Keratinocyte (primary cell): ENCODE measurements around the gene VAC14. TPM values are rescaled to one million over a fixed set of nuclear protein-coding genes. Genes with fewer than 3 reads are reported as not detected.

Source experiments
- DNase-seq: peaks from one replicate; pipeline ENCODE4 v3.0.0-alpha.2; 2011; ENCODE audit warnings: low read depth, missing footprints, low spot score
- FAIRE-seq: peaks from 2 replicates; lab custom pipeline; 2011; peaks lifted over from hg19 to GRCh38; lab: Jason Lieb, UNC
- H2AFZ ChIP-seq: 2 replicates; pipeline ENCODE4 v1.6.0; 2012; ENCODE audit warnings: low read length, control low read depth, inconsistent platforms; ENCODE audit not compliant: control insufficient read depth
- H3K27ac ChIP-seq: 2 replicates; pipeline ENCODE4 v1.5.1; 2011; ENCODE audit warnings: low read length; ENCODE audit not compliant: control insufficient read depth, insufficient read depth
- H3K27me3 ChIP-seq: 3 replicates; pipeline ENCODE4 v1.6.0; 2011; ENCODE audit warnings: low read length; ENCODE audit not compliant: control insufficient read depth, insufficient read depth; ENCODE audit errors: extremely low read depth
- H3K36me3 ChIP-seq, 2 experiments: 2 replicates in 1 of 2; 3 replicates in 1 of 2; pipeline ENCODE4 v1.5.1; 2011; ENCODE audit warnings: low read length in 2 of 2, mild to moderate bottlenecking in 1 of 2; ENCODE audit not compliant: control insufficient read depth in 2 of 2, insufficient read depth in 2 of 2; ENCODE audit errors: extremely low read depth in 1 of 2
- H3K4me1 ChIP-seq: 3 replicates; pipeline ENCODE4 v1.5.1; 2011; ENCODE audit warnings: low read length; ENCODE audit not compliant: control insufficient read depth, insufficient read depth; ENCODE audit errors: extremely low read depth
- H3K4me2 ChIP-seq: 3 replicates; pipeline ENCODE4 v1.6.0; 2011; ENCODE audit warnings: low read depth, low read length; ENCODE audit not compliant: control insufficient read depth, insufficient read depth; ENCODE audit errors: extremely low read depth
- H3K4me3 ChIP-seq, 3 experiments: fragments of 200-600 bp in 1 of 3; sonication (generic) in 1 of 3; 2 replicates in 2 of 3; 3 replicates in 1 of 3; pipeline ENCODE4 v1.5.1; 2011 to 2016; ENCODE audit warnings: low read length in 3 of 3, mild to moderate bottlenecking in 3 of 3, control low read depth in 2 of 3, inconsistent platforms in 1 of 3, low read depth in 1 of 3, mixed read lengths in 1 of 3, mixed run types in 1 of 3, moderate library complexity in 1 of 3; ENCODE audit not compliant: control insufficient read depth in 2 of 3, insufficient read depth in 2 of 3; ENCODE audit errors: extremely low read depth in 1 of 3
- H3K79me2 ChIP-seq: 2 replicates; pipeline ENCODE4 v1.6.0; 2012; ENCODE audit warnings: low read length; ENCODE audit not compliant: control insufficient read depth, insufficient read depth
- H3K9ac ChIP-seq: 3 replicates; pipeline ENCODE4 v1.6.0; 2011; ENCODE audit warnings: low read length; ENCODE audit not compliant: control insufficient read depth, insufficient read depth; ENCODE audit errors: extremely low read depth
- H3K9me1 ChIP-seq: 3 replicates; pipeline ENCODE4 v1.6.0; 2011; ENCODE audit warnings: low read length; ENCODE audit not compliant: control insufficient read depth, insufficient read depth; ENCODE audit errors: extremely low read depth
- H3K9me3 ChIP-seq: 2 replicates; pipeline ENCODE4 v1.5.1; 2012; ENCODE audit warnings: low read depth, low read length; ENCODE audit not compliant: control insufficient read depth
- H4K20me1 ChIP-seq: 3 replicates; pipeline ENCODE4 v1.6.0; 2011; ENCODE audit warnings: low read length; ENCODE audit not compliant: control insufficient read depth, insufficient read depth; ENCODE audit errors: extremely low read depth
- CTCF ChIP-seq, 3 experiments: IDR thresholded peaks in 1 of 3; conservative IDR thresholded peaks in 1 of 3; optimal IDR thresholded peaks in 1 of 3; 2 replicates in 2 of 3; 3 replicates in 1 of 3; pipeline versions ENCODE3 to v1.5.1; 2011; ENCODE audit warnings: low read length in 3 of 3, mild to moderate bottlenecking in 3 of 3, moderate library complexity in 2 of 3, control low read depth in 1 of 3, inconsistent platforms in 1 of 3; ENCODE audit not compliant: insufficient read depth in 2 of 3; ENCODE audit errors: extremely low read depth in 1 of 3
- EZH2 ChIP-seq: IDR thresholded peaks from one replicate; pipeline ENCODE4 v1.6.1; 2012; ENCODE audit warnings: inconsistent platforms, mild to moderate bottlenecking, low read length, moderate library complexity
- dilution Hi-C: fragments of 300-500 bp; cut with MboI; formaldehyde crosslinking; loops from one replicate; pipeline ENCODE4 v1.7.0; 2020; ENCODE audit warnings: low sequenced_read_pairs; ENCODE audit not compliant: extremely low pct_ligation_motif_present
- polyA plus RNA-seq, 5 experiments: library from polyadenylated mRNA; depleted of rRNA in 3 of 5; stranded (reverse) in 3 of 5; stranded (forward) in 1 of 5; unstranded in 1 of 5; fragments of >200 nt; gene quantifications; 1 replicate in 1 of 5; 2 replicates in 3 of 5; 3 replicates in 1 of 5; pipeline versions ENCODE4 v1.2.1 to v1.2.3, GENCODE V29; 2011 to 2012; ENCODE audit warnings: missing spikeins in 2 of 5, low read depth in 1 of 5, low replicate concordance in 1 of 5

Gene VAC14
- polyA plus RNA-seq, 1 donor (not counting 4 experiments of a cell fraction or from before 2014, with no cell fraction given), result 15.9 TPM

GRCh38 chr16:70686376-70687101 lies 114.4 kb downstream of the VAC14 start:
- no peaks in the 10 kb centered on the region for H3K27me3 ChIP-seq
- no peak overlapping the region for H3K27ac ChIP-seq
- peaks cover 50% of the 10 kb centered on the region for H3K4me1 ChIP-seq
- H3K9me3 ChIP-seq, result no peaks in the 10 kb centered on the region
- peak overlapping the region in 2 of 3 experiments; percentile 7 to 51 for H3K4me3 ChIP-seq
- no peak for DNase-seq
- H3K9ac ChIP-seq, result peak overlapping the region; percentile 50
- no peak for FAIRE-seq
- no peak overlapping the region for H2AFZ ChIP-seq
- dilution Hi-C loops, result no loop called here
- H4K20me1 ChIP-seq, result peaks cover 3% of the 10 kb centered on the region
- H3K9me1 ChIP-seq, result no peaks in the 10 kb centered on the region
- peak overlapping the region; percentile 48 for H3K4me2 ChIP-seq
- H3K79me2 ChIP-seq, result peaks cover 38% of the 10 kb centered on the region
- TF ChIP-seq CTCF (optimal IDR thresholded peaks at IDR 0.05 in 1 of 3, IDR thresholded peaks at IDR 0.05 in 1 of 3, conservative IDR thresholded peaks at IDR 0.05 in 1 of 3; ENCODE audit: extremely low read depth in 1 of 3, insufficient read depth in 2 of 3, low read length in 3 of 3) (no peak), EZH2 (no peak)
- peaks cover 2 to 10% of the 10 kb centered on the region in 2 experiments for H3K36me3 ChIP-seq

GRCh38 chr16:70685938-70686375 lies 115.0 kb downstream of the VAC14 start, which contains the start of gene MTSS2:
MTSS2 (minus strand) TSS chr16:70686053; CDS start chr16:70685791, 262 bp downstream.
- H2AFZ ChIP-seq, result peak within 1 kb of the TSS; percentile 3
- H3K9me3 ChIP-seq, result no peaks in the 10 kb centered on the region
- no peaks in the 10 kb centered on the region for H3K27me3 ChIP-seq
- DNase-seq (no peak), FAIRE-seq (no peak)
- H3K9me1 ChIP-seq, result no peaks in the 10 kb centered on the region
- peak within 1 kb of the TSS; percentile 99 for H3K4me2 ChIP-seq
- H4K20me1 ChIP-seq, result peaks cover 6% of the 10 kb centered on the region
- H3K36me3 ChIP-seq, result peaks cover 2 to 10% of the 10 kb centered on the region in 2 experiments
- H3K4me3 ChIP-seq, result peak within 1 kb of the TSS; percentile 74 to 81 (median 78)
- H3K9ac ChIP-seq, result peak within 1 kb of the TSS; percentile 71
- H3K79me2 ChIP-seq, result peaks cover 44% of the 10 kb centered on the region
- no peak for TF ChIP-seq EZH2
- no peak for TF ChIP-seq CTCF (optimal IDR thresholded peaks at IDR 0.05 in 1 of 3, IDR thresholded peaks at IDR 0.05 in 1 of 3, conservative IDR thresholded peaks at IDR 0.05 in 1 of 3; ENCODE audit: extremely low read depth in 1 of 3, insufficient read depth in 2 of 3, low read length in 3 of 3)
- dilution Hi-C loops, result no loop called here
- H3K27ac ChIP-seq, result peak within 1 kb of the TSS; percentile 30
- peaks cover 54% of the 10 kb centered on the region for H3K4me1 ChIP-seq
